GM19452 (cell line): ENCODE measurements around the gene SCYGR8.

ENCODE experiments used
- ATAC-seq: cut with Tn5 transposase; IDR thresholded peaks from one replicate; pipeline ENCODE4 v1.9.1; 2021; ENCODE audit not compliant: unreplicated experiment

Gene SCYGR8

DNA sequence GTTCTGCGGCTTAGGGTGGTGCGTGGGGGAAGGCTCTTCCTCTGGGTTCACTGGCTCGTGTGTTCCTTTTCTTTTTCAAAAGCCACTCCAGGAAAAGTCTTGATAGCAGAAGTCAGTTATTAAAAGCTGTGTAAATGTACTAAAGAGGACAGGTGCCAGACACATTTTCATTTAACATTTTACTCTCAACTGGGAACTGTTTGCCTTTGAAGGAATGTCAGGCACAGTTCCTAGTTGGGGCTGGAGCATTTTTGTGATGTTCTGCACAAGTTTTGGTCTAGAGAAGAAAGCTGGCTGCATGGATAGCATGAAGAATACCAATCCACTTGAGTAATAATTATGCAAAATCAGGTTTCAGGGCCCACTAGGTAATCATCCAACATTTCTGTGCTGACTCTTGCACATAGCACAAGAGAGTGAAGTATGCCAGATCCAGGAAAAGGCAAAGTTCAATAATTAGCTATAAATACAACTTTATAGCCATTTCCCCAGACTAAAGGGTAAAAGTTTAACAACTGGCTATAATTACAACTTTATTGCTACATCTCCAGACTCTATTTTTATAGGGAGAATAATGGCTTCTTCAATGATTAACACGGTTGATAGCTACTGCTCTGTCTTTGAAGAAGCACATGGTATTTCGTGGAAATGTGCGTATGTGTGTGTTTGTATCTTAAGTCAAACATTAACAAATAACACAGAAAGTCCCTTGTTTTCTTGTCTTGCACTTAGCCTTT, 16.2 kb downstream of the SCYGR8 start:
- no peak for ATAC-seq

DNA sequence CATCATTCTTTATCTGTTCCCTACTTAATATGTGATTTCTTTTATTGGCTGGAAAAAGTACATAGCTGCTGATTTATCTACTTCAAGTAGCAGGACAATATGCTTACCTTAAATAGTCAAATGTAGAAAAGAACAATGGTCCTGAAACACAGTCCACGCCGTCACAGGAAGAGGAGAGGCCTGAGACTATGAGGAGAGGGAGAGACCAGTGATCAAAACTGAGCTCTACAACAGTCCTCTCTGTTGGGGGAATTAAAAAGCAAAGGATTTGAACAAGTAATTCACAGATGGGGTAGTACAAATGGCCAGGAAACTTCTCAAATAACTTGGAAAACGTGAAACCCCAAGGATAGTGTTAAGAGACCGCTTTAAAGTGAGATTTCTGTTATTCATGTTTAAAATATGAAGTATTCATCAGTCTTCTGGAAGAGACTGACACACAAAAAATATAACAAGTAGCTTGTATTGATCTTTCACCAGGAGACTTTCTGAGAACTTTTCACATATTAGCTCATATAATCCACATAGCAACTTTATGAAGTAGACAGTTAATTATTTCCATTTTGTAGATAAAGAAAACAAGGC, 20.2 kb downstream of the SCYGR8 start:
- ATAC-seq, result peak; percentile 10

DNA sequence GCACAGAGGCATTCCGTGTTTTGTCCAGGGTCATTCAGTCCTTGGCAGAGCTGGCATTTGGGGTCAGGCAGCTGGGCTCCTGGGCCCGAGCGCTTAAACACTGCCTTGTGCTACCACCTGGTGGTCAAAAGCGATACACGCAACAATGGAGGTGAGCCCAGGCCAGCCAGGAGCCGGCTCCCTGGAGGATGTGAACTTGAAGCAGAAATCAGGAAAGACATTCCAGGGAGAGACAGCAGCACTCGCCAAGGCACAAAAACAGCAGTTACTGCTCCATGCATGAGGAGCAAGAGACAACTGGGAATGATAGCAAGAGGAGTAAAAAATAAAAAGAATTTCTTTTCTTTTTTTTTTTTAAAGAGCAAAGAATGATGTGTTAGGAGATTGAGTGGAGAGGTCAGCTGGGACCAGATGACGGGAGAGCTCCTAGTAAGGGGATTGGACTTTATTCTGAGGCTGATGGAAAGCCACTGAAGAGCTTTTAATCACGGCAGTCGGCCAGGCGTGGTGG, 20.7 kb downstream of the SCYGR8 start:
- ATAC-seq, result peak; percentile 98

DNA sequence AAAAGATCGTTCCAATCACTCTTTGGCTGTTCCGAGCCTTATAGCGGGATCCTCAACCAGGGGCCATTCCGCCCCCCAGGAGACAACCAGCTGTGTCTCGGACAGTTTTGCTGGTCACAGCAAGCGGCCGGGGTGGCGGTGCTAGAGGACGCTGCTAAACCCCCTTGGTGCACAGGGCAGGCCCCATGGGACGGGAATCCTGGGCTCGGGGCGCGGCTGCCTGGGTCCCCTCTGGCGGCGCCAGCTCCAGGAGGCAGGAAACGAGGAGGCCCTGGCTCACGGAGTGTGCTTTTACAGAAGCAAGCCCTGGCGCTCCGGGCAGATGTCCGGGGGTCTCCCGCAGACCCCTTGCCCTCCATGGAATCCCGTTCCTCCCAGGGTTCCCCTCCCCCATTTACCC, 22.1 kb downstream of the SCYGR8 start:
- no peak for ATAC-seq

DNA sequence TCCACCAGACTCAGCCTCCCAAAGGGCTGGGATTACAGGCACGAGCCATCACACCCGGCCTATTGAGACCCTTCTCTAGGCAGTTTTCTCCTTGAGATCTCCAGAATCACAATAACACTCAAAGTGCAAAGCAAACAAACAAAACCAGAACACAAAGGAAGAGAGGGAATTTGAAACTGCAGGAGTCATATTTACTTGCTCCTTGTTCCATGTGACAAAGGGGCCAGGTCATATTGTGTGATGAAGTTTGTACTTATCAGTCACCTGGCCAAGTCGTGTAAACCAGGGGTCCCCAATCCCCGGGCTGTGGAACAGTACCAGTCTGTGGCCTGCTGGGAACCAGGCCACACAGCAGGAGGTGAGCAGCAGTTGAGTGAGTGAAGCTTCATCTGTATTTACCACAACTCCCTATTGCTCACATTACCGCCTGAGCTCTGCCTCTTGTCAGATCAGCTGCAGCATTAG, 26.5 kb downstream of the SCYGR8 start:
- no peak for ATAC-seq

DNA sequence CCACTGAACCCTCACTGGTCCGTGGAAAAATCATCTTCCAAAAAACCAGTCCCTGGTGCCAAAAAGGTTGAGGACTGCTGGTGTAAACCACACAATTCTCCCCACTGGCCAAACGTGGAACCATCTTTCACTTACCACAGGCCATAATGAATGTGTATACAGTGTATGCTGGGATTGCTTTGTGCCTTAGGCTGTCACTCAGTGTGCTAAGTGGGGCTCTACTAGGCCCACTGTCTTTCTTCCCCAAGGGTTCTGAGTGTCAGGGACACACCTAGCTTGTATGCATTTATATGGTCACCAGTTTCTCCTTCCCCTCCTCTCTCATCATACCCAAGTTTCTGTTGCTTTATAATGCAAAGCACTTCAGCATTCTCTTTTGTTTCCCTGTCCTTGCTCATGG, 27.2 kb downstream of the SCYGR8 start:
- no peak for ATAC-seq

DNA sequence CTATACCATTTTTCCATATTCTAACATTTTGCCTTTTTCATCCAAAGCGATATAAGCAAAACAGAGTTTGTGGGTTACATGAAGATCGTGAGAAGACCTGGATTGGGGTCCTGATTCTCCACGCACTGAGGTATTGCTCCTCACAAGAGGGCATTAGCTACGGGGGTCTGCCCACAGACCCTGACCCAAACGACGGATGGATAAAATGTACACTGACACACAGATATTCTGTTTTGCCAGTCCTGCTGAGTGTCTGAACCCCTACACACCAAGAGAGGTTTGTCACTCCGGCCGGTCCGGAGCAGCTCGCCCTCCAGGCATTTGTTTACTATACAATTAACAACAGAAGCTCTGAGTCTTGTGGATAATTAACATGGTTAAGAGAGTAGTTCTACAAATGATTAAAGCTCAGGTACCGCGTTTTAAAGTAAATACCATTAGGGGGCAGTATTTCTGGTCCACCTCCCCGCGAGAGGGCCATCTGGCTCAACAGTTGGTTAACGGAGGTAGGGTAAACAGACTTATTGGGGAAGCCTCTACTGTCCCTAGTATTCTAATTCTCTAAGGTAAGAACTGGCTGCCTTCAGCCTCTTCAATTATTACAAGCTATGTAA, 28.4 kb downstream of the SCYGR8 start:
- no peak for ATAC-seq

DNA sequence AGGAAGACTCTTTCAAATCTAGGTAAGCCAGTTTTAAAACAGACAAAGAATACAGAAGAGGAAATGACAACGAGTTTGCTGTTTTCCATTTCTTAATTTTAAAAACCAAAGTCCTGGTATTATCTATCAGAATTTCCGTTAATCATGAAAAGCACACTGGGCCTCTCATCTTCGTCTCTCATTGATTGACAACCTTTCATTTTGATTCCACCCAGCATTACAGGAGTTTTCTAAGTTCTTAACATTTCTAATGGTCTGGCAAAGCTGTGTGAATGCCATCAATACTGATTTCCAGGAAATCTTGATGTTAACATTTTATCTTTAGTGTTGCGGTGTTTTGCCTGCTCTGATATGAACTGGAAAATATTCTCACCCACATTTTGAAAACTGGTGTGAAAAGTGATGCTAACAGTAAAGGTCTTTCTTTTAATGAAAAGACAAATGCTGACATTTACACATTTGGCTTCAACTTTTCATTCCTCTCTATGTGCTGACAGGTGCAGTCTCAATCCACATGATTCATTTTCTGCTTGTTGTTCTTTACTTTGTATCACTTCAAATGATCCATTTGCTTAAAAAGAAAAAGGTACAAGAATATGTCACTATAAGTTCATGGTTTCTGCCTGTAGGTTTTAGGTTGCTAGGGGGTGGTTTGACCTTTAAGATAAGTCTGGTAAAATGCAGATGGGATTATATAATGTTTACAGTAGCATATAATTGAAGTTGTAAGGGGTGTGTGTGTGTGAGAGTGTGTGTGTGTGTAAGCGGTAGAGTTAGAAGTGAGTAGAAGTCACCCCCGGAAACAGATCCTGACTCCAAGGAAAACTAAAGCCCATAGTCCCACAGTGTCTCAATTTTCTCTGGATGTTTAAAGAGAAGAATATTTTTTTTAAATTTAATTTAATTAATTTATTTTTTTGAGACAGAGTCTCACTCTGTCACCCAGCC, 29.5 kb downstream of the SCYGR8 start:
- no peak for ATAC-seq

DNA sequence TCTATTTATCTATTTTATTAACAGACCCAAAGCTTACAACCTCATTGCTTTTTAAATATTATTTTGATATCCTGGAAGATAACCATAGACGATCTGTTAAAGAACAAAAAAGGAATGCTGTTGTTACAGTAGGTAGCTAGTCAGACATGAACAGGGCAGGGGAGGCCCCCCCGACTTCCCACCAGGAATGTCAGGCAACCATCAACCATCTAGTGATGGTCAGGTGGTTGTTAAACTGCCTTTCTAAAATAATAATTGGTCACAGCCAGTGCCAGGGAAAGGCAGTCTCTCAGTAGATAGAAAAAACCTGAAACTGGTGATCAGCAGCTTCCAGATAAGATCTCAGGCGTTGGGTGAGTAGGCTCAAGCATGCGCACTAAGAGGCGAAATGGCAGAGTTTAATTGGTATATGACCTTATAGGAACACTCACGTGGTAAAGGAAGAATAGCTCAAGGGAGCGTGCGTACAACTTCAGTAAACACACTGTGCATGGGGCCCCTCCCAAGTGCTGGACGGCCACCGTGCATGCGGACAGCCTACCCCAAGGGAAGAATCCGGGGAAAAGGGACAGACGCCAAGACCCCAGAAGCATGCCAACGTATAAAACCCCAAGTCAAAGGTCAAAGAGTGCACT, 35.4 kb downstream of the SCYGR8 start:
- no peak for ATAC-seq

DNA sequence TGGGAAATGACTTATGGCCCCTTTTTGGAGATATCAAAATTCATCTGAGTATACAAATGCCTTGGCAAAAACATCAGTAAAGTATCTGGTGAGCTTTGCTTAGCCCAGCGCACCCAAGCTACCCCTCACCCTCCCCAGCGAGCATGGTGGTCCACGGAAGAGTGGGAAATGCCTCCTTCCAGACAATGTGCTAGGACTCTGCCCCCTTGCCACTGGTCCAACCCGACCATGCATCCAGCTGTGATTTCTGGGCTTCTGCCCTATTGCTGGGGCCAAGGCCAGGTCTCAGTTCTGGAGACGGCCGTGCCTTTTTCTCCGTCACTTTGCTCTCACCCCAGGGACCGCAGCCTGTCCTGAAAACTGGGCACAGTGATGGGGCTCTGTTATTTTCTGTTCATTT, 36.1 kb downstream of the SCYGR8 start:
- ATAC-seq, result no peak

DNA sequence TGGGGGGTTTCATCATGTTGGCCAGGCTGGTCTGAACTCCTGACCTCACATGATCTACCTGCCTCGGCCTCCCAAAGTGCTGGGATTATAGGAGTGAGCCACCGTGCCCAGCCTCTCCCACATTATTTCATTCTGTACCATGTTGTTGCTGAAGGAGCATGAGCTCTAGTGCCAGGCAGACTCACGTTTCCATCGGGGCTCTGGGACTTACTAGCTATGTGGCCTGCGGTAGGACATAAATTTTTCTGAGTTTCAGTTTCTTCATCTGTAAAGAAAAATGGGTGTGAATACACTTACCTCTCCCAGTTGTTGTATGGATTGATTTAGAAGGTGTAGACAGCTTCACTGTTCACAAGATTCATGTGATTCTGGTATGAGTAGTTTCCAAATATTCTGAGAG, 37.1 kb downstream of the SCYGR8 start:
- ATAC-seq, result no peak

DNA sequence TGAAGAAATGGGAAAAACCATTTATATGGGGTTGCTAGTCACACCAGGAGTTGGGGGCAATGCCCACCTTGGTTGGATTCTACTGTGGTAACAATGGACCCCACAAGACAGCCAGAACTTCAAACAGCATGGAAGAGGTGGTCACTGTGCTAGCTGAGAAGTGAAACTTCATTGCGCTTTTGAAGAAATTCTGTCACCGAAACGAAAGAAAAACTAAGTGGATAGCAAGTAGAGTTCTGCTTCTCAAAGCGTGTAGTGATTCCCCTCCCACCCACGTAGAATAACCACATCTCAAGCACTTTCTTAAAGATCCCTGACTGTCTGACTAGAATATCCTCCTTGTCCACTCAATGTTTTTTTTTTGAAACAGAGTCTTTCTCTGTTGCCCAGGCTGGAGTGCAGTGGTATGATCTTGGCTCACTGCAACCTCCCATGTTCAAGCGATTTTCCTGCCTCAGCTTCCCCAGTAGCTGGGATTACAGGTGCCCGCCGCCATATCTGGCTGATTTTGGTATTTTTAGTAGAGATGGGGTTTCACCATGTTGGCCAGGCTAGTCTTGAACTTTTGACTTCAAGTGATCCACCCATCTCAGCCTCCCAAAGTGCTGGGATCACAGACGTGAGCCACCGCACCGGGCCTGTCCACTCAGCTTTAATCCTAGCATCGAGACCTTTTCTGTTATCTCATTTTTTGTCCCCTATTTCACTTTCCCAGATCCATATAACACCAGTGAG, 37.9 kb downstream of the SCYGR8 start:
- ATAC-seq, result peak; percentile 99

DNA sequence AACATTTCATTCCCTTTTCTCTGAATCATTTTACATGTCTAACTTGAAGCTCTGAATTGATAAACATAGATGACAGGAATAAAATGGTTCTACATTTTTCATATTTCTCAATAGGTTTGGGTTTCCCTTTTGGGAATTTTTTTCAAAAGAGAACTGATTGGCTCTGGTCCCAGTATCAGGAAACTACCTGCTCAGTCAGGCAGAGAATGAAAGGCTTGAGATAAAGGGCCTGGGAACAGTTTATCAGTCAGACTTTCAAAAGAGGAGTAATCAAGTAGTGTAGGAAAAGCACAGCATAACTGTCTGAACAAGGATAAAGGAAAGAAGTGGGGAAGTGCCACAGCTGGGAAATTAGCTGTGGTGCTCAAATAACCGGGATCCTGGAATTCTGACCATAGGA, 39.6 kb downstream of the SCYGR8 start:
- ATAC-seq, result no peak

DNA sequence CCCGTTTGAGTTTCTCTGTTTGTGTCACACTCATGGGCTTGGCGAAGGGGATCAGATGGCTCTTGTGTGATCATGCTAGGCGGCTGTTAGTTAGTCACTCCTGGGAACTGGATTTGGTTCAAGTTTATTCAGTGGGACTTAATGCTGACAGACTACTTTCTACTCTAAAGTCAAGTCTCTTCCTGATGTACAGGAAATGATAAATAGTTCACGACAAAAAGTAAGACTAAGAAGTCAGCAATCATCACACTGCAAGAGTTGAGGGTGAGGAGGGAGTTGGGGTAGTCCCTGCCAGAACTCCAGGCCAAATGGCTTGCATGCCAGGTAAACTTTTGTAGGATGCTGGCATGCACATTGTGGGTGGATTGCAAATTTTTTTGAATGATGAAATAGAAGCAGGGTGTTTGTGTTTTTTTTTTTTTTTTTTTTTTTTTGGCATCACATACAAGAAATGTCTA, 42.9 kb downstream of the SCYGR8 start:
- ATAC-seq, result no peak

DNA sequence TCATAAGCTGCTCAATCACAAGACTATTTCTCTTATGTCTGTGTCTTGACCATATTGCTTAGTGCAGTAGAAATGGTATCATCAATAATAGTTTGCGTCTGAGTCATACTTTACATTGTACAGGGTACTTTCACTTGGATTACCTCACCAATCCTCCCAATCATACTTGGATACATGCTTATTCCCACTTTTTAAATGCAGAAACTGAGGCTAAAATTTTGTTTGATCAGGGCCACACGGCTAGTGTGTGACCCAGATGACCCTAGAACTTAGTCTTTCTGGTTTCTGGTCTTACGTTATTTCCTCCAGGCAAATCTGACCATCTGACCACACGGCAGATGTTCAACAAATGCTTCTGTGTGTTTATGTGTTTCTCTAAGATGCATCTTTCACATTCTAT, 44.1 kb downstream of the SCYGR8 start:
- no peak for ATAC-seq

DNA sequence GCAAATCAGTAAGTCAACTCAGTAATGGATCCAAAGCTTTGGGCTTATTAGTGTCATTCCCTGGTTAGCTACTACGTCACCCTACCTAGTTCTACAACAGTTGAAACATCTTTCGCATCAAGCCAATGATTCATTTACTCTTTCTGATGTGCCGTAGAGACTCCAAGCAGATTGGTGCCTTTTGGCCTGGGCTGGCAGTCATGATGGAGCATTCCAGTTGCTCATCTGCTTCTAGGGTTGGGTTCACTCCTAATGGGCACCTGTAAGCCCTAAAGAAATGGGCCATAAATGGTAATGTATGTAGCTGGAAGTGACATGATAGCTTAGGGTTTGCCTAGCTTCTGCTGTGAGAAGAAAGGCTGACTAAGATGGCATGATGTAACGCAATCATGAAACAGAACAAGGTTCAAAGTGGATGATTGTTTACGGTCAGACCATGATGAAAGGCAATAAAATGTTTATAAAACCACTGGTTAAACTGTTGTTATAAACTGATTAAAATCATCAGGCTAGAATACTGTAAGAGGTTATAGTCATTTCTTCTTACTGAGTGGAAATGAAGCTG, 47.5 kb downstream of the SCYGR8 start:
- ATAC-seq, result no peak
